C4-2B (cell line): ENCODE data around the gene TSPAN11.

Experiments
- H3K27ac ChIP-seq: fragments of 450-650 bp; 2 replicates; pipeline ENCODE4 v1.5.1; 2017
- ZFX ChIP-seq: fragments of 450-650 bp; IDR thresholded peaks from 2 replicates; pipeline ENCODE4 v1.6.1; 2017
- TF ChIP-seq, protein P1 (sequence below): fragments of 450-650 bp; conservative IDR thresholded peaks from 2 replicates; pipeline ENCODE4 v1.5.1; 2017; ENCODE audit warnings: mild to moderate bottlenecking

Gene TSPAN11

GRCh38 chr12:30979371-30980259 lies 53.1 kb downstream of the TSPAN11 start:
- TF ChIP-seq ZFX = no peak
- TF ChIP-seq, protein P1, sequence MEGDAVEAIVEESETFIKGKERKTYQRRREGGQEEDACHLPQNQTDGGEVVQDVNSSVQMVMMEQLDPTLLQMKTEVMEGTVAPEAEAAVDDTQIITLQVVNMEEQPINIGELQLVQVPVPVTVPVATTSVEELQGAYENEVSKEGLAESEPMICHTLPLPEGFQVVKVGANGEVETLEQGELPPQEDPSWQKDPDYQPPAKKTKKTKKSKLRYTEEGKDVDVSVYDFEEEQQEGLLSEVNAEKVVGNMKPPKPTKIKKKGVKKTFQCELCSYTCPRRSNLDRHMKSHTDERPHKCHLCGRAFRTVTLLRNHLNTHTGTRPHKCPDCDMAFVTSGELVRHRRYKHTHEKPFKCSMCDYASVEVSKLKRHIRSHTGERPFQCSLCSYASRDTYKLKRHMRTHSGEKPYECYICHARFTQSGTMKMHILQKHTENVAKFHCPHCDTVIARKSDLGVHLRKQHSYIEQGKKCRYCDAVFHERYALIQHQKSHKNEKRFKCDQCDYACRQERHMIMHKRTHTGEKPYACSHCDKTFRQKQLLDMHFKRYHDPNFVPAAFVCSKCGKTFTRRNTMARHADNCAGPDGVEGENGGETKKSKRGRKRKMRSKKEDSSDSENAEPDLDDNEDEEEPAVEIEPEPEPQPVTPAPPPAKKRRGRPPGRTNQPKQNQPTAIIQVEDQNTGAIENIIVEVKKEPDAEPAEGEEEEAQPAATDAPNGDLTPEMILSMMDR = no peak
- no peak overlapping the region for H3K27ac ChIP-seq

DNA sequence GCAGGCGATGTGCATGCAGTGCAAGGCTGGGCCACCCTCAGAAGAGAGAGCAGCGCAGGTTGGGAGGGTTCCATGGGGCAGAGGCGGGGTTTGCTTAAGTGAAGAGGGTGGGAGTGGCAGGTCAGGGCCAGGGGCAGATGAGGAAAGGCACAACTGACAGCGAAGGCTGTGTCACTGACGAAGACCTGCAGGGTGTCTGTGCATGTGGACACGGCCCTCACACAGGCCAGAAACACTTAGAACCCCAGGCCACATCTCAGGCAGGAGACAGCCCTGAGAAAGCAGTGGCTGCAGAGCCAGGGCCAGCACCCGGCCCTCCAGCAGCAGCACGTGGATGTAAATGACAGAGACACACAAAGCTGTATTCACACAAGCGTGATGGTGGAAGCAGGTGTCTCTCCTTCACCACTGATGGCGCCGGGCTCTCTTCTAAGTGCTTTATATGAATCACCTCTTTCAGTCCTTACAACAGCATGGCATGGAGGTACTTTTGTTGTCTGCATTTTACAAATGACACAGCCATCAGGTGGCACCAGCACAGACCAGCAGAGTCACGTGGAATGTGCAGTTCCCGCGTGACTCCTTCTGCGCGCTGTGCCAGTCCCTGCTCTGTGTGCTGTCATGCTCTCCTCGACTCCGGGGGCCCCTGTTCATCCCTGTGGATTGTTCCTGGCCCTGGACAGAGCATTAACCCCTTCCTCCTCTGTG lies 54.6 kb downstream of the TSPAN11 start:
- no peak overlapping the region for H3K27ac ChIP-seq
- TF ChIP-seq, protein P1 = no peak
- no peak for TF ChIP-seq ZFX

DNA sequence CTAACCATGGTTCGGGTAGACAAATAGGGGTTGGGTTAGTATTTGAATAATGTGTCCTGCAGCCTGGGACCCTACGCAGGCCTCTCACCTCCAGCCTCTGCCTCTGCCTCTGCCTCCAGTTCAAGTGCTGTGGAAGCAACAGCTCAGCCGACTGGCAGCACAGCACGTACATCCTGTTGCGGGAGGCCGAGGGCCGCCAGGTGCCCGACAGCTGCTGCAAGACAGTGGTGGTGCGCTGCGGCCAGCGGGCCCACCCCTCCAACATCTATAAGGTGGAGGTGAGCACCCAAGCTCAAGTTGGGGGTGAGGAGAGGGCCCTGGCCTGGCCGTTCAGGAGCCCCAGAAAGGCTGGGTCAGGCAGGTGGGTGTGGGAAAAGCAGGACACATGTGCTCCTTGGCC lies 55.9 kb downstream of the TSPAN11 start:
- TF ChIP-seq ZFX = no peak
- TF ChIP-seq, protein P1 = no peak
- H3K27ac ChIP-seq = no peak overlapping the region

GRCh38 chr12:30985814-30986452 lies 59.4 kb downstream of the TSPAN11 start:
- TF ChIP-seq ZFX = no peak
- TF ChIP-seq, protein P1 = peak; percentile 82
- no peak overlapping the region for H3K27ac ChIP-seq

DNA sequence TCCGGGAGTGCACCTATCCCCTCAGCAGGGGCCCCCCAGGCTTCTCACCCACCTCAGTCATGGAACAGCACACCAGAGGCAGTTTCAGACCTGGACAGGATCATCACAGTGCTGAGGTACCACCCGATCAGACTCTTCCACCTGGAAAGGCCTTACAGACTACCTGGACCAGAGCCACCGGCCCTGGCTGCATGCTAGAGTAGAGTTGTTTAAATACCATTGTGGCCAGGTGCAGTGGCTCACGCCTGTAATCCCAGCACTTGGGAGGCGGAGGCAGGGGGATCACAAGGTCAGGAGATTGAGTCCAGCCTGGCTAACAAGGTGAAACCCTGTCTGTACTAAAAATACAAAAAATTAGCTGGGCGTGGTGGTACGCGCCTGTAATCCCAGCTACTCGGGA lies 61.5 kb downstream of the TSPAN11 start:
- H3K27ac ChIP-seq = peak overlapping the region; percentile 60

GRCh38 chr12:30988646-30989286 lies 62.2 kb downstream of the TSPAN11 start:
- H3K27ac ChIP-seq = peak overlapping the region; percentile 60
- TF ChIP-seq, protein P1 = no peak
- no peak for TF ChIP-seq ZFX

More for the DNA sequence above, 61.5 kb downstream of the TSPAN11 start:
- no peak for TF ChIP-seq ZFX
- TF ChIP-seq, protein P1 = no peak
